GM03348 (cell line): ENCODE data around the gene MAP2K5.

Source experiments
- DNase-seq: peaks from one replicate; pipeline ENCODE4 v3.0.0; 2012; ENCODE audit warnings: low spot score

The MAP2K5 gene

GRCh38 chr15:67839929-67840748 is 297.6 kb downstream of the MAP2K5 start, which contains the start of gene RNU6-1:
Gene RNU6-1 (minus strand): TSS chr15:67840045.
- peak; percentile 96 for DNase-seq

GRCh38 chr15:67840749-67841512 is 298.4 kb downstream of the MAP2K5 start:
- DNase-seq: peak; percentile 82

- no peak for DNase-seq
Measured at GRCh38 chr15:67841513-67841762, 298.9 kb downstream of the MAP2K5 start.

- no peak for DNase-seq
Measured at GRCh38 chr15:67843092-67843501, 300.6 kb downstream of the MAP2K5 start.

GRCh38 chr15:67843571-67844387 is 301.3 kb downstream of the MAP2K5 start:
- no peak for DNase-seq

GRCh38 chr15:67845974-67846373 is 303.5 kb downstream of the MAP2K5 start:
- no peak for DNase-seq

- DNase-seq: no peak
Measured at GRCh38 chr15:67849538-67849937, 307.0 kb downstream of the MAP2K5 start.

- DNase-seq: no peak
Measured at GRCh38 chr15:67850336-67850735, 307.8 kb downstream of the MAP2K5 start.

- DNase-seq: no peak
Measured at GRCh38 chr15:67850994-67851571, 308.6 kb downstream of the MAP2K5 start.

GRCh38 chr15:67852418-67852817 is 309.9 kb downstream of the MAP2K5 start:
- no peak for DNase-seq

GRCh38 chr15:67853454-67853853 is 311.0 kb downstream of the MAP2K5 start:
- no peak for DNase-seq

- DNase-seq: no peak
Measured at GRCh38 chr15:67854358-67854757, 311.9 kb downstream of the MAP2K5 start.

GRCh38 chr15:67855842-67856241 is 313.3 kb downstream of the MAP2K5 start:
- DNase-seq: no peak
